ENCODE results near the gene ZNF568. TPM values are rescaled to one million over a fixed set of nuclear protein-coding genes. Genes with fewer than 3 reads are reported as not detected.
A peak's percentile ranks its signal among the peaks of the same experiment; 100 is the strongest.

Gene ZNF568
- 10 to 100 TPM; 14.2 to 25.8 (median 16.8) TPM for total RNA-seq

DNA sequence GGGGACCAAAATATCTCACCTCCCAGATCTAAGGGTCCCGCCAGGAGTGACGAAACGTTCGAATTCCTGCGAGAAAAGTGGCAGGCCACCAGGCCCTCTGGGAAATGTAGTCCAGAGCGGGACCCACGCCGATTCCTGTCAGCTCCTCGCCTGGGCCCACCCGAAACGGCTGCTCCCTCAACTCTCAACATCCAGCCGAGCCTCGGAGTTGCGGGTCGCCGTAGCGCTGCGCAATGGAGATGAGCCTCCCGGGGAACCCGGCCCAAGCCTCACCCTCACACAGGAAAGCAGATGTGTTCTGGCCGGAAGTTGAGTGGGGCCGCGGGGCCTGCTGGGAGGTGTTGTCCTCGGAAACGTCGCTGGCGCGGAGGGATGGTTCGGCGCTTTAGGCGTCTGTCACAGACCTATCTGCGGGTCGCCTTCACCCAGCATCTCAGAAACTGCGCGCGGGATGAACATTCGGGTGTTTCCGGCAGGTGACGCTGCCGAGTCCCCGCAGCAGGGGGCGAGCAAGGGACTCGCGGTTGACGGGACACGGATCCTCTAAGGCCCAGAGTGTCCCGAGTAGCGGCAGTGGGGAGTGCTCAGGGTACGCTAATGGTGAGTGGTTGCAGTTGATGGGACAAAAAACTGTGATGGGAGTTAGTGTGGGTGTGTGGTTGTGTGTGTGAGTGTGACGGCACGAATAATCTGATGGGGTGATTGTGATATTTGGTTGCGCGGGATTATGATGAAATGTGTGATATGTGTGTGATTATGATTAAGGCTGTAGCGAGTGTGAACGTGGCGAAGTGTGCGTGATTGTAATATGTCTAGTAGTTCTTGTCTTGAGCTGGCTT, at the start of gene ZNF568, which contains the start of gene ZNF829:
Gene ZNF568, plus strand, starts transcription at position 341 of the 839 bp plus-strand sequence. CDS start 6,439 bp downstream, outside the sequence.
Gene ZNF829, minus strand, starts transcription at position 300 of the 839 bp plus-strand sequence. CDS start 1,124 bp downstream, outside the sequence.
- 1% methylated on average over 25 to 49 of the region's 57 CpGs for WGBS, 2 donors
- no peaks in the 10 kb centered on the region for H3K9me3 ChIP-seq
- peak within 1 kb of the TSS; percentile 91 to 95 (median 93) for H3K27ac ChIP-seq
- H3K36me3 ChIP-seq: peaks cover 0 to 7% of the 10 kb centered on the region in 2 donors
- peaks cover 12 to 14% of the 10 kb centered on the region in 2 donors for H3K4me1 ChIP-seq
- H3K4me3 ChIP-seq (replicated peaks in 1 of 3): peak within 1 kb of the TSS; percentile 46 to 84 (median 57)
- TF ChIP-seq, protein P1, sequence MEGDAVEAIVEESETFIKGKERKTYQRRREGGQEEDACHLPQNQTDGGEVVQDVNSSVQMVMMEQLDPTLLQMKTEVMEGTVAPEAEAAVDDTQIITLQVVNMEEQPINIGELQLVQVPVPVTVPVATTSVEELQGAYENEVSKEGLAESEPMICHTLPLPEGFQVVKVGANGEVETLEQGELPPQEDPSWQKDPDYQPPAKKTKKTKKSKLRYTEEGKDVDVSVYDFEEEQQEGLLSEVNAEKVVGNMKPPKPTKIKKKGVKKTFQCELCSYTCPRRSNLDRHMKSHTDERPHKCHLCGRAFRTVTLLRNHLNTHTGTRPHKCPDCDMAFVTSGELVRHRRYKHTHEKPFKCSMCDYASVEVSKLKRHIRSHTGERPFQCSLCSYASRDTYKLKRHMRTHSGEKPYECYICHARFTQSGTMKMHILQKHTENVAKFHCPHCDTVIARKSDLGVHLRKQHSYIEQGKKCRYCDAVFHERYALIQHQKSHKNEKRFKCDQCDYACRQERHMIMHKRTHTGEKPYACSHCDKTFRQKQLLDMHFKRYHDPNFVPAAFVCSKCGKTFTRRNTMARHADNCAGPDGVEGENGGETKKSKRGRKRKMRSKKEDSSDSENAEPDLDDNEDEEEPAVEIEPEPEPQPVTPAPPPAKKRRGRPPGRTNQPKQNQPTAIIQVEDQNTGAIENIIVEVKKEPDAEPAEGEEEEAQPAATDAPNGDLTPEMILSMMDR (IDR thresholded peaks at IDR 0.05): peak in 4 of 6 experiments; percentile 55 to 67 (median 64)
- TF ChIP-seq POLR2A (IDR thresholded peaks at IDR 0.05): peak in 1 of 2 donors; percentile 62
- intact Hi-C loops (cut with DNase I): no loop called here
- no peaks in the 10 kb centered on the region for H3K27me3 ChIP-seq
- peak; percentile 88 to 91 for DNase-seq

DNA sequence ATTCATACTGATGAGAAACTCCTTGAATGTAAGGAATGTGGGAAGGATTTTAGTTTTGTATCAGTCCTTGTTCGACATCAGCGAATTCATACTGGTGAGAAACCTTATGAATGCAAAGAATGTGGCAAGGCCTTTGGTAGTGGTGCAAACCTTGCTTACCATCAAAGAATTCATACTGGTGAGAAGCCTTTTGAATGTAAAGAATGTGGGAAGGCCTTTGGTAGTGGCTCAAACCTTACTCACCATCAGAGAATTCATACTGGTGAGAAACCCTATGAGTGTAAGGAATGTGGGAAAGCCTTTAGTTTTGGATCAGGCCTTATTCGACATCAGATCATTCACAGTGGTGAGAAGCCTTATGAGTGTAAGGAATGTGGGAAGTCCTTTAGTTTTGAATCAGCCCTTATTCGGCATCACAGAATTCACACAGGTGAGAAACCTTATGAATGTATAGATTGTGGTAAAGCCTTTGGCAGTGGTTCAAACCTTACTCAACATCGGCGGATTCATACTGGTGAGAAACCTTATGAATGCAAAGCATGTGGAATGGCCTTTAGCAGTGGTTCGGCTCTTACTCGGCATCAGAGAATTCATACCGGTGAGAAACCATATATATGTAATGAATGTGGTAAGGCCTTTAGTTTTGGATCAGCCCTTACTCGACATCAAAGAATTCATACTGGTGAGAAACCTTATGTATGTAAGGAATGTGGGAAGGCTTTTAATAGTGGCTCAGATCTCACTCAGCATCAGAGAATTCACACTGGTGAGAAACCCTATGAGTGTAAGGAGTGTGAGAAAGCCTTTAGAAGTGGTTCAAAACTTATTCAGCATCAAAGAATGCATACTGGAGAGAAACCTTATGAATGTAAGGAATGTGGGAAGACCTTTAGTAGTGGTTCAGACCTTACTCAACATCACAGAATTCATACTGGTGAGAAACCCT, 38.9 kb upstream of the ZNF568 start:
- H3K27ac ChIP-seq: no peak overlapping the region
- WGBS, 2 donors: 94 to 95% methylated on average over 10 of the region's 10 CpGs
- H3K9me3 ChIP-seq: peaks cover 16% of the 10 kb centered on the region
- H3K4me3 ChIP-seq (replicated peaks in 1 of 3): no peak overlapping the region
- TF ChIP-seq, protein P1 (IDR thresholded peaks at IDR 0.05): no peak
- no peak for TF ChIP-seq POLR2A (IDR thresholded peaks at IDR 0.05)
- H3K4me1 ChIP-seq: no peaks in the 10 kb centered on the region
- H3K27me3 ChIP-seq: no peaks in the 10 kb centered on the region
- DNase-seq: no peak
- intact Hi-C loops (cut with DNase I): loop anchor here (5.0 to 10.0 kb wide), 2 partner anchors 258 to 325 kb away; no protein-coding TSS in a partner anchor
- H3K36me3 ChIP-seq: peaks cover 29 to 42% of the 10 kb centered on the region in 2 donors

DNA sequence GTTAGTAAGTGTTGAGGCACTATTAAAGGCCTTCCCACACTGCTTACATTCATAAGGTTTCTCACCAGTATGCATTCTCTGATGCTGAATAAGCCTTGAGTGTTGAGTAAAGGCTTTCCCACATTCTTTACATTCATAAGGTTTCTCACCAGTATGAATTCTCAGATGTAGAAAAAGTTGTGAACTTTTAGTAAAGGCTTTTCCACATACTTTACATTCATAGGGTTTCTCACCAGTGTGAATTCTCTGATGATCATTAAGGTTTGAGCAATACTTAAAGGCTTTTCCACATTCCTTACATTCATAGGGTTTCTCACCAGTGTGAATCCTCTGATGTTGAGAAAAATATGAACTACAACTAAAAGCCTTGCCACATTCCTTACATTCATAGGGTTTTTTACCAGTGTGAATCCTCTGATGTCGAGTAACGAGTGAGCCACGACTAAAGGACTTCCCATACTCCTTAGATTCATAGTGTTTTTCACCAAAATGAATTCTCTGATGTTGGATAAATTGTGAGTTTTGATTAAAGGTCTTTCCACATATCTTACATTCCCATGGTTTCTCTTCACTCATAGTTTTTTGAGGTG, 24.3 kb upstream of the ZNF568 start:
- Histone ChIP-seq H3K27me3 (no peaks in the 10 kb centered on the region), H3K9me3 (peaks cover 18% of the 10 kb centered on the region), H3K36me3 (peaks cover 58 to 61% of the 10 kb centered on the region in 2 donors), H3K4me1 (no peaks in the 10 kb centered on the region), H3K27ac (no peak overlapping the region), H3K4me3 (replicated peaks in 1 of 3) (no peak overlapping the region)
- no peak for DNase-seq
- TF ChIP-seq POLR2A (IDR thresholded peaks at IDR 0.05): no peak
- TF ChIP-seq, protein P1 (IDR thresholded peaks at IDR 0.05): no peak
- WGBS, 2 donors: 97 to 99% methylated on average over 3 of the region's 3 CpGs
- intact Hi-C loops (cut with DNase I): no loop called here

GRCh38 chr19:36894849-36895383, 21.2 kb upstream of the ZNF568 start:
- intact Hi-C loops (cut with DNase I): no loop called here
- WGBS, 2 donors: 96 to 98% methylated on average over 2 of the region's 2 CpGs
- no peaks in the 10 kb centered on the region for H3K27me3 ChIP-seq
- no peaks in the 10 kb centered on the region for H3K4me1 ChIP-seq
- H3K27ac ChIP-seq: no peak overlapping the region
- DNase-seq: no peak
- peaks cover 10% of the 10 kb centered on the region for H3K9me3 ChIP-seq
- no peak for TF ChIP-seq POLR2A (IDR thresholded peaks at IDR 0.05)
- TF ChIP-seq, protein P1 (IDR thresholded peaks at IDR 0.05): no peak
- peaks cover 69 to 75% of the 10 kb centered on the region in 2 donors for H3K36me3 ChIP-seq
- H3K4me3 ChIP-seq (replicated peaks in 1 of 3): no peak overlapping the region
